Renal cortical epithelial cell (primary cell): ENCODE data around the gene NCAPG2. TPM values are rescaled to one million over a fixed set of nuclear protein-coding genes. Genes with fewer than 3 reads are reported as not detected.
A peak's percentile ranks its signal among the peaks of the same experiment; 100 is the strongest.
"Not testable (repeated sequence)": the region's sequence is repeated elsewhere in the genome, so short reads cannot be mapped to it uniquely, and the experiment has no call there.

Experiments used
- DNase-seq: peaks from one replicate; pipeline ENCODE4 v3.0.0-alpha.2; 2011; ENCODE audit warnings: low read depth
- total RNA-seq: library from RNA; depleted of rRNA; stranded (reverse); fragments of >200 nt; gene quantifications from 2 replicates; pipeline ENCODE4 v1.2.3, GENCODE V29; 2014

The NCAPG2 gene
- total RNA-seq, 1 donor from 2014 or later: 6.1 TPM

GRCh38 chr7:158668086-158668485 lies 36.5 kb downstream of the NCAPG2 start:
- not testable (repeated sequence) for DNase-seq

GRCh38 chr7:158666966-158667678 lies 37.5 kb downstream of the NCAPG2 start:
- not testable (repeated sequence) for DNase-seq

- no peak for DNase-seq
These were observed 38.2 kb downstream of the NCAPG2 start for GRCh38 chr7:158666401-158666800.

DNA sequence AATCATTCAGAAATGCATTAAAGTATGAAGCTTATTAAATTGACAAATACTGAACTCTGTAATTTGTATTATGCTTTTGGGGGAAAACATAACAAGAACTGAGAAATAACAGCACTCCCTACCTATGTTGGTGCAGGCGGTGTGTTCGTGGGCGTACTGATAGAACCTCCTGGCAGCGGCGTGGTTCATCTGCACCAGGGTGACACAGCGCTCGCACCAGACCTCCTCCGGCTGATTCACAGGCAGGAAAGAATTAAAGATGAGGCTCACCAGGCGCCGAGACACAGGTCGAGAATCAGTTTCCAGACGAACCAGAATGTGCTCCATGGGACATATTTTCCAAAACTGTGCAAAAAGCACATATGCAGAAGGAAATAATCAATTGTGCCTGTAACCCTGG lies 40.2 kb downstream of the NCAPG2 start:
- DNase-seq: no peak

DNA sequence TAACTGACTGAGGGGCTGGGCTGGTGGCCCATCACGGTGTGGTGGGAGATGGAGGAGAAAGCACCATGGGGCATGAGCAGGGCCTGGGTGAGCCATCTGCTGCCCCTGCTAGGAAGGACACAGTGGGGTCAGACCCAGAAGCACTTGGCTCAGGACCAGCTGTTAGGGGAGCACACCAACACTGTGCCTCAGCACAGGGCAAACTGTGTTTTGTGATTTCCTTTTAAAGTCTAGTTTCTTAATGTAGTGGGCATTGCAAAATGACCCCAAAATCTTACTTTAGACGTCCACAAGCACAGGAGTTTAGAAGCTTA lies 41.2 kb downstream of the NCAPG2 start:
- DNase-seq: no peak

DNA sequence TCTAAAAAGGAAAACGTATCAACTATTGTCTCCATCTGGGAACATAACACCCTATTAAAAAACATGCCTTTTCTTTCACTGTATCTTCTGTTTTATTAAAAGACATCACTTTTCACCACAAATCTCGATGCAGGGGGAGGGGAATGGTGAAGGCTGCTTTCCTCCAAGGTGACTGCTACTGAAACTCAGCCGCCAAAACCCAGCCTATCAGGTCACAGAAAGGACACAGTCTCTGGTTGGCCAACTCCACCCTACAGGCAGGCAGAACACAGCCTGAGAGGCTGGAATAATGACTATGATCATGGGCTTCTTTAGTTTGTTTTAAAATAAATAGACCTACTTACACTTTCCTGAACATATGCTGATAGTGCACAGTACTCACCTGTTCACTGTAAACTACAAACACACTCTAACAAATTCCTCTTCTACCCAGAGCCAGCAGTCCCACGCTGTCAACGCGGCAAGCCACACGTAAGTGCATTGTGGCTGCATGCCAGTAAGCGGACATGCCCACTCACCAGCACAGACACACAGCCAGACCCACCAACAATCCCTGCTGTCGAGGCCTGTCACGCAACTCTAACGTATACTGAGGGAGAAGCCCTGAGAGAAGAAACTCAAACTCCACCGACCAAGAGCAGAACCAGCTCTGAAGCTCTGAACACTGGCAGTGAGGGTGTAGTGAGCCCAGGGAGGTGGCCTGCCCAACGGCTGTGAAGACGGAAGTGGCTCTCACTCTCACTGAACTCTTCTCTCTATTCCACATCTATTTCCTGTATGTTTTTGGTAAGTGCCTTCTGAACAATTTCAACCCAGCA lies 41.8 kb downstream of the NCAPG2 start:
- no peak for DNase-seq

- DNase-seq: no peak
These were observed 46.1 kb downstream of the NCAPG2 start for GRCh38 chr7:158658475-158658874.

DNA sequence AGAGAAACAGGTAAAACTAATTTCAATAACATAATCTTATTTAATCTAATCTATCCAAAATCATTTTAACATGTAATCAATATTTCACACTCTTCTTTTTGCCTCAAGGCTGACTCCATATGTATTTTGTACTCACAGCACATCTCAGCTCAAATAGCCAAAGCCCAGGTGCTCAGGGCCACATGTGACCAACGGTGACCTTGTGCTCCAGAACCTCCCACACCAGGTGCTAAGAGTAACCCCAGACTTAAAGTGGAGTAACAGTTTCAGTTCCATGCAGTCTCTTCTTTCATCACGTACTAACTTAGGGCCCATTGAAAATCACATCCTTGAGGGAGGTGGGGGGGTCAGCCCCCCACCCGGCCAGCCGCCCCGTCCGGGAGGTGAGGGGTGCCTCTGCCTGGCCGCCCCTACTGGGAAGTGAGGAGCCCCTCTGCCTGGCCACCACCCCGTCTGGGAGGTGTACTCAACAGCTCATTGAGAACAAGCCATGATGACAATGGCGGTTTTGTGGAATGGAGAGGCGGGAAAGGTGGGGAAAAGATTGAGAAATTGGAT lies 47.3 kb downstream of the NCAPG2 start:
- no peak for DNase-seq

- no peak for DNase-seq
These were observed 48.6 kb downstream of the NCAPG2 start for GRCh38 chr7:158655931-158656441.

GRCh38 chr7:158655507-158655906 lies 49.1 kb downstream of the NCAPG2 start:
- no peak for DNase-seq

DNA sequence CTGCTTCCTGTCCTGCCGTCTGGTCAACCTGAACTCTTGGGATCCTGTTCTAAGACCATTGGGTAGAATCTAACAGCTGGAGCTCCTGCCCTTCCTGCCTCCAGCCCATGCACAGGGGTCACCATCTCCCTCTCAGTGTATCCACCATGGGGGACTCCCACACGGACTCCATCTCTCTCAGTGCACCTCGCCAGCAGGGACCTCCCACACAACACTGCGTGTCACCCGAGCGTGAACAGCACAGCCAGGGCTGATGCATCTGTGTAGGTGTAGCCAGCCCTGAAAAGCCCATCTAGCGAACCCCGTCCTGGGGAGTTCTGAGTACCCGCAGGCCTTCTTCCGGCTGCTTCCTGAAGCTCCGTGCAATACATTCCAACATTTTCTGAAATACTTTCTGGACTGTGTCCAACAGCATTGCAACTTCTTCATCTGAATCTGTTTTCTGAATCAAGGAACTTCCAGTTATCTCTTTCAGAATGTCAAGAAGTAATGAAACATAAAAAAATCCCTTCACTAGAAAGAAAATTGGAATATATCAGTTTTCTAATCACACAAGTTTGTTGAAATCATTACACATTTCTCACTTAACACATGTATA lies 52.5 kb downstream of the NCAPG2 start:
- DNase-seq: no peak

DNA sequence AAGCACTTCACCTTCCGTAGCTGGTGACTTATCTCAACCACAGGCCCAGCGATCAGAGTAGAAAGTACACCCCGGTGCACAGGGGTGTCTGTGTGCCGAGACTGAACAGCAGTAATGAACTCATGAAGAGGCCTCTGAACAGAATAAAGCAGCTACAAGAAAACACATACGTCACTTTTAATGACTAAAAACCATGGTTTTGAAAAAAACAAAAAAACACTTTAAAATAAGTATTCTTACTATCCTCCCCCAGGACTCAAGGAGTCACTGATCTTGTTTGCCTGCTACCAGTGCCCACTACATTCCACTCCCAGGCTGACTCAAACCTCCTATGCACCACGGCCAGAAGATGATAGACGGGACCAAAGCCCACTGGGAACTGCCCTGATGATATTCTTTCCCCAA lies 53.8 kb downstream of the NCAPG2 start:
- DNase-seq: no peak

DNA sequence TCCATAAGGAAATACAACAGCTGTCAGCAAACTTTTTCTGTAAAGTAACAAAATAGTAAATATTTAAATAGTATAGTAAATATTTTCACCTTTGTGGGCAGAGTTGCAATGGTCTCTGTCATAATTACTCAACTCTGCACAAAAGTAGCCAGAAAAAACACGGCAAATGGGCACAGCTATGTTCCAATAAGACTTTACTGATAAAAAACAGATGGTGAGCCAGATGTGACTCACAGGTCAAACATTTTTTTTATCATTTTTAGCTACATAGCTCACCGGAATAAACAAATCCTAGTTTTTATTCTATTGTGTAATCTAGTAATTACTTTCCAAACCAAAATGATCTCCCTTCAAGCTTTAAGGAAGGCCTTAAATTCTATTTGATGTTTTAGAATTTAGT lies 55.3 kb downstream of the NCAPG2 start:
- peak; percentile 61 for DNase-seq

- no peak for DNase-seq
These were observed 55.8 kb downstream of the NCAPG2 start for GRCh38 chr7:158648787-158649186.

DNA sequence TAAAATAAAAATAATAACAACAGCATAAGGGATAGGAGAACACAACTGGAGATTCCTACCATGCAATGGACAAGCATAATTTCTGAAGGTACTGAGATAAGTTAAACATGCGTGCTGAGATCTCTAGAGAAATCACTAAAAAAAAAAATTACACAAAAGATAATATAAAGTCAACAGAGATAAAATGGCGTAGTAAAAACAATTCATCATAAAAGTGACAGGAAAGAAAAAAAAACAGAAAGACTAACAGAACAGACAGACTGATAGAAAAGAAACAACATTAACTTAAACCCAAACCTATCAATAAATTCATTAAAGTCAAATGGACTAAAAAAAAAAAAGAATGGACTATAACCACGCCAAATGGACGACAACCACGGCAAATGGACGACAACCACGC lies 56.4 kb downstream of the NCAPG2 start:
- no peak for DNase-seq

DNA sequence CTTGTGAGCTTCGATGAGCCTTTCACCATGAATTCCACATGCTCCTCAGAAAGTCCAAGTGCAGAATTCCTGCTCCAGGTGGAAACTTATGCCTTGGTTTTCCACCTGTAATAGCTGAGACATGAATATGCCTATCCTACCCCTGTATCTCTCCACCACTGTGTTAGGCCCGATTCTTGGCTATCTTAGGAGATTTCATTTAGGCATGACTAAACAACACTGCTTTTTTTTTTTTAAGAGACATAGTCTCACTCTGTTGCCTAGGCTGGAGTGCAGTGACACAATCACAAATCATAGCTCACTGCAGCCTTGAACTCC lies 57.2 kb downstream of the NCAPG2 start:
- DNase-seq: no peak

GRCh38 chr7:158646766-158647474 lies 57.7 kb downstream of the NCAPG2 start:
- DNase-seq: no peak

DNA sequence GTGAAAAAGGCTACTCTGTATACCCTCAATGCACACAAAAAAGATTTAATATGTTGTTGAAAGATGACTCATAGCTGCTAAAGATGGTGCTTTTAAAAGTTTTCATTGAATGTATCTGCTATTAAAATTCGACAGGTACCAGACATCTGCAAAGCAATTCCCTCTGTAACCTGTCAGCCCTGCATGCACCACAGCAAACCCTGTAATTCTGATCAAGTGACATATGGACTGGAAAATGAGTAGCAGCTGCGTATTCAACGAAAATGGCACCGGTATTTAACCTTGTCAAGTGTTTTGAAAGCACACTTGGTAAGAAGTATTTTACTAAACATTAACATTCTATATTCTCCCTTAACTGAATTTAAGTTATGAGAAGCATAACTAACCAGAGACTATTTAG lies 58.8 kb downstream of the NCAPG2 start:
- no peak for DNase-seq

DNA sequence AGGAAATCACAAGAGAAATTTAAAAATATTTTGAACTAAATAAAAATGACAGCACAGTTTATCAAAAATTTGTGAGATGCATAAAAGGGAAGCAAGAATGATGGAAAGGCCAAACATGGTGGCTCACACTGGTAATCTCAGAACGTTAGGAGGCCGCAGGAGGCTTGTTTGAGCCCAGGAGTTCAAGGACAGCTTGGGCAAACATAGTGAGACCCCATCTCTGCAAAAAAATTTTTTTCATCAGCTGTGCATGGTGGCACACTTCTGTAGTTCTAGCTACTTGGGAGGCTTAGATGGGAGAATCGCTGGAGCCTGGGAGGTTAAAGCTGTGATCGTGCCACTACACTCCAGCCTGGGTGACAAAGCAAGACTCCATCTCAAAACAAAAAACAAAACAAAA lies 62.5 kb downstream of the NCAPG2 start:
- no peak for DNase-seq

GRCh38 chr7:158638001-158638400 lies 66.6 kb downstream of the NCAPG2 start:
- DNase-seq: peak; percentile 35

- no peak for DNase-seq
These were observed 71.3 kb downstream of the NCAPG2 start for GRCh38 chr7:158633055-158633956.
